GM19452 (cell line): Measurements from ENCODE around the gene ROPN1.
"Not testable (repeated sequence)": the region's sequence is repeated elsewhere in the genome, so short reads cannot be mapped to it uniquely, and the experiment has no call there.

Source experiments
- ATAC-seq: cut with Tn5 transposase; IDR thresholded peaks from one replicate; pipeline ENCODE4 v1.9.1; 2021; ENCODE audit not compliant: unreplicated experiment

The ROPN1 gene

DNA sequence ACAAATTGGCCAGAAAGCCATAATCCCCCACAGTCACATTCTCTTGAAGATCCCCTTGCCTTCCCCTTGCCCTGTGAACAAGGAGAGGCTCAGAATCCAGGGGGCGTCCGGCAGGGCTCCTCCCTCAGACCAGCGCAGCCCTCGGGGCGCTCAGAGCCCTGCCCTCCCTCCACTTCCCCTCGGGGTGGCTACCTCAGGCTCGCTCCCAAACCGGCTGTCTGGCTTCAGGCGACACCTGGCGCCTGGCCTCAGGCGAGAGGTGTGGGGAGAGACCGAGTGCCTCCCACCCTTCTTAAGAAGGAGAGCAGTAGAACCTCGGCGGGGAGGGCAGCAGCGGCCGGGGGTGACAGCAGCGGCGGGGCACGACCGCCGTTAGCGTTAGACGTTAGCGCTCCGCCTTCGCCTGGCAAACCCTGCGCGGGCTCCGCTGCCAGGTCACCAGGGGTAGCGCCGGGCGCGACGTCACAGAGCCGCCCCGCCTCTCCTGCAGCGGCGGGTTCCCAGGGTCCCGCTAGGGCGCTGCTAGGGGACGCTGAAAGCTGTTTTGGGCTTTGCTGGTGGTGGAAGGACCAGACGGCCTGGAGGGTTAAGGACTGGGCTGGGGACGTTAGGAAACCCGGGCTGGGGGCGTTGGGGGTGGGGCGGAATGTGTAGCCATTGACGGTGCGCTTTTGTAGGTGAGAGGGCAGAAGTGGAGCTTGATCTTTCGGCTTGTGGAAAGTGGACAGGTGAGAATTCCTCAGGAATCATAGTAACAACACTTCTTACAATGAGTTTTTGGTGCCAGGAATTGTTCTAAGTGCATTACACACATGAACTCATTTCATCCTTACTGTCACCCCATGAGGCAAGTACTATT, at the start of gene ROPN1:
ROPN1 (minus strand) TSS at position 395 of the 859 bp plus-strand sequence. CDS start 11,643 bp downstream, outside the sequence.
- ATAC-seq = not testable (repeated sequence)

DNA sequence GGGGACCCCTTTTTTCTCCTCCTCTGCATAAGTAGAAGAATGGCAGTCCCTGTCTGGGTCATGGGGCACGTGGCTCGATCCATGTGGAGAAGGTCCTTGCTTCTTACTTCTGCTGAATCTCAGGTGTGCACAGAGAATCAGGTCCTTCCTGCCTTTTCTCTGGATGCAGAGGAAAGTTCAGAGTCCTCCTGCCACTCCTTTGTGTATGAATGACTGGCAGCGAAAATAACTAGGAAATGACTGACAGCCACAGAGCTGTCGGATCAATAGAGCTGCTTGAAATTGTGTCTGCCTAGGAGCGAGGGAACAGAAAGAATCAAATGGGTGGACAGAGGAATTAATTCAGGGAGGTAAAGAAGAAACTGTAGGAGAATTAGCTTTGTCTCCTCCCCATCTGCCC, 49.6 kb upstream of the ROPN1 start:
- no peak for ATAC-seq

DNA sequence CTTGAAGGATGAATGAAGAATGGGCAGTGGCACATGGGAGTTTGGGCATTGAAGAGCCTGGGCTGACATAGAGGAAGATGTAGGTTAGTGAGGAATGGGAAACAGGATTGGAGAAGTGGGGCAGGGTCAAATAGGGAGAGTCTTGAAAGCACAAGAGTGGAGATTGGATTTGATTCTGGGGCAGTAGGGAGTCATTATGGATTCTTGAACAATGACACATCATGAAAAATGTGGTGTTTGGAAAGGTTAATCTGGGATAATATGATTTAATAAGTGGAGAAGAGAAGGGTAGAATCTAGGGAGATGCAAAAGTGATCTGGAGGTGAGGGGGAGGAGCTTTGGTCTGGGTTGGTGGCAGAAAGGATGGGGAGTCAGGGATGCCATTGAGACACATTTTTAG, 45.4 kb upstream of the ROPN1 start:
- no peak for ATAC-seq

DNA sequence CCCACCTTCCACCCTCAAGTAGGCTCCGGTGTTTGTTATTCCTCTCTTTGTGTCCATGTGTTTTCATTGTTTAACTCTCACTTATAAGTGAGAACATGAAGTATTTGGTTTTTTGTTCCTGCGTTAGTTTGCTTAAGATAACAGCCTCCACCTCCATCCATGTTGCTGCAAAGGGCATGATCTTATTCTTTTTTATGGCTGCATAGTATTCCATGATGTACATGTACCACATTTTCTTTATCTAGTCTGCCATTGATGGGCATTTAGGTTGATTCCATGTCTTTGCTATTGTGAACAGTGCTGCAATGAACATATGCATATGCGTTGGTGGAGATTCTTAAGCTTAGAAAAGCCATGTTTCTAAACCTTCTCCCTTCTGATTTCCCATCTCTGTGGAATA, 44.3 kb upstream of the ROPN1 start:
- not testable (repeated sequence) for ATAC-seq

DNA sequence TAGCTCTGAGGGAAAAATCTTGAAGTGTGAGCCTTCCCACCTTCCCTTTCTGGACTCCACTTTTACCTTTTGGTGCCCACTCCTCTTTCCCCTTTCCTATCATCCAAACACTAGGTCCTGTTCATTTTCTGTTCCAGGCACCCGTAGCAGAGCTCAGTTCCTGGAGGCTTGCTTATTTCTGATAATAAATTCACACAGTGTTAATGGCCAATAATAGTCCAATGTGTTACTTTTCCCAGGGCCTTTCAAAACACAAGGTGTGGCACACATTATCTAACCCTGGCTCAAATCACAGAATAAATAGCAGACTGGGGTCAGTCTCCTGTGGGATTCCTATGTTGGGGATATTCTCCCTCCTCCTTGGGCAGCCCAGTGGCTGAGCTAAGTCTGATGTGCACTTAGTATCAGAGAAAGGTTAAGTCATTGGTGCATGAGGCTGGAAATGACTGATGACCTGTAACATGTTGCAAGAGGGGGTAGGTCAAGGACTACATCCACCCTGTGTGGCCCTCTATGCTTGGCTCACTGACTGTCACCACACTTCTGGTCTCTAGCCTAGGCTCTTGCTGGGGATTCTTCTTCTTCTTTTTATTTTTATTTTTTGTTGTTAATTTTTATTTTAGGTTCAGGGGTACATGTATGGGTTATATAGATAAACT, 43.7 kb upstream of the ROPN1 start:
- ATAC-seq = no peak

DNA sequence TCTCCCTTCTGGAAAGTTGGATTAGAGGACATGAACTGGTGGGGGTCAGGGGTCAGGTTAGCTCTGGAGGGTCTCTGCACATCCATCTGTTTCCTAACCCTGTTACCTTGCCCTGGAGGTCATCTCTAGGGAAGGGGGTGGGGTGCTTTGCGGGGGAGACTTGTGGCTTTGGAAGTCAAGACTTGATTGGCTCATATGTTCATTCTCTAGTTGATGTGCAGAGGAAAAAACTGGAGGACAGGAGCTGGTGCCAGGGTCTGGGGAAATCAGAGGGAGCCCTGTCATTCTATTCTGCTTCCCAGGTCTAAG, 42.9 kb upstream of the ROPN1 start:
- ATAC-seq = no peak

DNA sequence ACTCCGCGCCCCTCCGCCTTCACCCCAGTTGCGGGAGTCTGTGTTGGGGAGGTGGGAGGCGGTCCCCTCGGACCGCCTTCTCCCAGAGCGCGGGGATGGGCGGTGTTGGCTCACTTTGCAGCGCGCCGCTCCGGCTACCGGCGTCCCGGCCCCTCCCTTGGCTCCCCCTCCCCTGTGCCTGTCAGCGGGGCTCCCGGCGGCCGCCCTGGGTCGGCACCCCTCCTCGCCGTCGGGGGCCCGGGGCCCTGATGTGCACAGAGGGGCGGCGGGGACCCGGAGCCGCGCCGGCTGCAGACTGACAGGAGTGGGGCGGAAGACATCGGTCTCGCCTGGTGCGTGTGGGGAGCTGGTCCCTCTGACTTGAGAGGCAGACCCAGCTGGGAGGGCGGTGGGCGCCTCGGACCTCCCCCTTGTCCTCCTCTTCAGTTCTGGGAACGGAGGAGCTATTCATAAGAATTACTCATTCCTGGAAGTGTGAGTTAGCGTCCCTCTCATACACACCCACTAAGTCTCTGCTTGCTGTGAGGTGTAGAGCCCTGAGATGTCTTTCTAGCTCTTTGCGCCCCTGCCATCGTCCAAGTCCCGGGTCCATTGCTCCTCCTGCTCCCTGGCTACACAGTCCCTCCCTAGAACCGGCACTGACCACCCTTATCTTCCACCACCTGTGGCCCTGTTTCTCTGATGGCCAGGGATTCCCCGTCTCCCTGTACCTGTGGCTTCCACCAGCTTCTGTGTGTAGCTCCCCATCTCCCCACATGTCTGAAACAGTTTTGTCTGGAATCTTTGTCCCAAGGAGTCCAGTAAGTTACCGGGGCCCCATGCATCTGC, 42.3 kb upstream of the ROPN1 start:
- ATAC-seq = no peak

DNA sequence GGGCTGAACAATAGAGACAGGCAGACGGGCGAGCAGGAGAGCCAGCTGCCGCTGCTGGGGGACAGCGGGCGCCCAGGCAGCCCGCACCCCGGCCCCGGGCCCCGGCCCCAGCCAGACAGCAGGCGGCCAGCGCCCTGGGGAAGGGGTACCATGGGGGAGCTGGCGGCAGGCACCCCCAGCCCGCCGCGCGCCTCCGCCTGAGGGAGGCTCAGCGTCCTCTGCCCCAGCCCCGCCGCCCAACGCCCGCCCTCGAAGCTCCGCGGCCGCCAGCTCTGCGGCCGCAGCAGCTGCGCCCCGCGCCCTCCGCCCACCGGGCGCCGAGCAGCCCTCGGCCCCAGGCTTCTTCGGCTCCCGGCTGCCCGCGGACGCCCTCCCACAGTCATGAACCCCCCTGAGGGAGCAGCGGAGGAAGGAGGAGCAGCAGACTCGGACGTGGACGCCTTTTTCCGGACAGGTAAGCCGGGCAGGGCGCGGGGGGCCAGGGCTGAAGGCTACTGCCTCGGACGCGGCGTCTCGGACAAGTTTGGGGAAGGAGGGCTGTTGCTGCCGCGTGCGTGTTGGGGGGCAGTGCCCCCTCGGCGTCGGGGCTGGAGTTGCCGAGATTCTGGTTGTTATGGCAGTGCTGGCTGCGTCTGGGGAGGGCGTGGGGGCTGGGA, 41.6 kb upstream of the ROPN1 start, which contains the start of gene KALRN:
KALRN (plus strand) TSS at position 10 of the 656 bp plus-strand sequence.
- ATAC-seq = peak; percentile 30

DNA sequence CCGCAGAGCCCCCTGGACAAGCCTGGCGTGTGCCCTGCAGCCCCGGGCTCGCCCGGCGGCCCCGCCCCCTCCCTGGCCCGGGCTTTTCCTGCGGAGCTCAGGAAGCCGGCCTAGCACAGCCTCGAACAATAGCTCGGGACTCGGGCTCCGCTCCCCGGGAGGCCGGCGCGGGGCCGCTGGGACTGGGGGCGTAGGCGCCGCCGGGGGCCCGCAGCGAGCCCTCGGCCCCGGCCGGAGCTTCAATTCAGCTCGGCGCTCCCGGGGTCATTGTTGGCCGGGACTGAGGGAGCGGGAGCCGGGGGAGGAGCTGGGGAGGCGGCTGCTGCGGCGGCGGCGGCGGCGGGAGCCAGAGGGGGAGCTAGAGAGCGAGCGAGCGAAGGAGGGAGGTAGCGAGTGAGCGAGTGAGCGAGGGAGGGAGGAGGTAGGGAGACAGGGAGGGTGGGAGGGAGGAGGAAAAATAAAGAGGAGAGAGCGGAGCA, 41.0 kb upstream of the ROPN1 start:
- peak; percentile 84 for ATAC-seq

DNA sequence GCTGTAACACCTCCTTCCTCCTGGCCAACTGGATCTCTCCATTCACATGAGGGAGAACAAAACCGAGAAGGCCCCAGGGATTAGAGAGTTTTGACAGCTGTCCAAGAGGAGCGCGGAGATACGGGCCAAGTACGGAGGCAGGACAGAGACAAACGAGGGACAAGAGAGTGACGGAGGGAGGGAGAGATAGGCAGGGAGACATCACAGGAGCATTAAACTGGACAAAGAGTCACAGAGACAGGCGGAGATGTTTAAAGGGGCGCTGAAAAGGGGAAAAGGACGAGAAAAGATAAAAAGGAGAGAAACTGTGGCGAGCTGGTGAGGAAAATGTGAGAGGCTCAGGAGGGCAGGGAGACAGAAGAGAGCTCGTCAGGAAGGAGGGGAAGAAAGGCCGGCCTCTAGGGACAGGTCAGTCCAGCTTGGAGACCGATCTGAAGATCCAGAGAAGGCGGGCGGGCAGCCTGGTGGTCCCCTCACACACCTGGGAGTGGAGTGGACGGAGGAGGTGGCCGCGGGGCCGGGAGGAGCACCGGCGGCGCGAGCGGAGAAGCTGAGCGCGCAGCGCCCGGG, 40.5 kb upstream of the ROPN1 start:
- no peak for ATAC-seq

DNA sequence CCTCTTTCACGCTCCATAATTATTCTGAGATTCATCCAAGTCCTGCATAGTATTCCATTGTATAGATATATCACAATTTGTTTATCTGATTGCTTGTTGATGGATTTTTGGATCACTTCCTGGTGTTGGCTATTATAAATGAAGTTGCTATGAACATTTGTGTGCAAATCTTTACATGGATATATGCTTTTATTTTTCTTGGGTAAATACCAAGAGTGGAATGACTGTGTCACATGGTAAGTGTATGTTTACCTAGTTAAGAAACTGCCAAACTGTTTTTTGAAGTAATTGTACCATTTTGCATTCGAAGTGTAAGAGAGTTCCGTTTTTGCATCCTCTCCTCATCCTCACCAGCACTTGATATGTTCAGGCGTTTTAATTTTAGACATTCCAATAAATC, 34.6 kb upstream of the ROPN1 start:
- ATAC-seq = no peak

DNA sequence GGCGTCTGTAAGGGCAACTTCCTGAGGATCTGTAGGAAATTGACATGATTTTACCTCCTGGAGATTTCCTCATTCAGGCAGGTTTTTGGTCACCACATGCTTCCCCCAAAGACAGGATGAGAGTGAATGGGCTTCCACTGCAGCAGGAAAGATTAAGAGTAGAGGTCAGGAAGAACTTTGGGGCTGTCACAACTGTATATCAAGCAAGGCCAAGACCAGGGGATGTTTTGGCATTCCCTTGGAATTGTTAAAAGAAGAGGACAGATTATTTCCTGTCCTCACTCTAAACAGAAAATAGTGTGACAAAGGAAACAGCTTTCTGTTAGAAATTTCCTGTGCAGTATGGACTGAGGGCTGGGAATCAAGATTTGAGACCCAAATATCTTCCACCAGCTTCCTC, 31.6 kb upstream of the ROPN1 start:
- ATAC-seq = not testable (repeated sequence)

DNA sequence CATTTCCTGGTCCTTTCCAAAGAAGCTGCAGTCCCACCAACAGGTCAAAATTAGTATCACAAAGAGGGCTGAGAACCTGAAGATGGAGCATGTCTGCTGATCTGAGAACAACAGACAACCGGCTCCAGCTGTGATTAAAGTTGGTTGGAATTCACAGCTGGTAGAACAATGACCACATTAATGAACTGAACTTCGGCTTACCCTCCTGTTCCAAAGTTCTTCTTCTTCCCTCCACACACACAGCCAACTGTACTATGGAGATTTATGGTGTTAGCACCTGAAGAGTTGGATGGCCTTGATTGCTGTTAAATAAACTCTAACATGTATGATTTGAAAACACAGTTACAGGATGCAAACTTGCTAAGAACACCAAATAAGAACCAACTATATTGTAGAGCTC, 27.4 kb upstream of the ROPN1 start:
- no peak for ATAC-seq

DNA sequence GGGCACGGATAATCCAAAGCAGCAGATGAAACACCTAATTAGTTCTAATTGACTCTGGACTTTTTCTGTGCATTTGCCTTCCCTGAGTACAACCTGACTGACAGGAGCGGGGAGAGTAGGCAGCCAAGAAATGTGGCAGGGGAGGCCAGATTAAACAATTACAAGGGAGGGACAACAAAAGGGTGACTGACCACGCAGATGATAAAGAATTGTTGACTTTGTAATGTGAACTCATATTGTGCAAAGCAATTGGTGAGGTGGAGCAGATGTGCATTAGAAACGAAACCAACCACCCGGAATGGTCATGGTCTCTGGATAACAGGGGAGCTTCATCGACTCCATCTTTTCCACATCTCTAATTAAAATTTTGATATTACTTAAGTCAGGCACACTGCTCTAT, 25.6 kb upstream of the ROPN1 start:
- ATAC-seq = not testable (repeated sequence)

DNA sequence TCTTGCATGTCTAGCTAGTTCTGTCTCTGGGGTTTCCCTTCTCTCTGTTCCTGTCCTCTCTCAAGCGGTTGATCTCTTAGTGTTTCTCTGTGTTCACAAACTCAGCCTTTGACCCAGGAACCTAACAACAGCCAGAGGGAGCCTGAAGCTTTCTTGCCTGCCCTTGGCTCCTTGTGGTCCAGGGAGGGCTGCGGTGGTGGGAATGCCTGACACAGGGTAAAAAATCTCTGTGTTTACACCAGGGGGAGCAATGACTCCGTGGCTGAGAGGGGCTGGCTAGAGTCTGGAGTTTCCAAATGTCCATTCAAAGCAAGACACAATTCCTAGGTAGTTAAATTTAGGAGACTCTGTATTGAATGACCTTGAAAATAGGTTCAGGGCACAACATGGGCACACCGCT, 24.6 kb upstream of the ROPN1 start:
- not testable (repeated sequence) for ATAC-seq

DNA sequence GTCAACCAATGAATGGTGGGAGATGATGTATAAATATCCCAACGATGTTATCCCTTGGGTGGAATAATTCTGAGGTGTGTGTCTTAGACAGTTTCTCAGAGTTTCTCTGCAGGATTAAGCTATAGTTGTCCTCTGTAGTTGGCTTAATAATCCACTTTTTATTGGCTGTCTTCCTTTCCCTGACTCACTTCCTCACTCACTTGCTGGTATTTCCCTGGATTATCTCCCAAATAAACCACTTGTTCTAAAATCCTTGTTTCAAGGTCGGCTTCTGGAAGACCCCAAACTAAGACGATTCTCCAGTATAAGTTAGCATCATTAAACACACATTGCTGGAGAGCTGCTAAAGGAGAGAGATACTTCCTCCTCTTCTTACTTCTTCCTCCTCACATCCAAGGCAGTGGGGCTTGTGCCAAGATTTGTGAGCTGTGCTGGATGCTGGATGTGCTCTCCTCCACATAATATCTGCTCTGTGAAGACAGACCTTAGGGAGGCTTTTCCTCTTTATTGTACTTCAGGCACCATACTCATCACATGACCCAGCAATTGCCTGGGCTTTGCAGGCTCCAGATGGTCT, 22.5 kb upstream of the ROPN1 start:
- no peak for ATAC-seq

DNA sequence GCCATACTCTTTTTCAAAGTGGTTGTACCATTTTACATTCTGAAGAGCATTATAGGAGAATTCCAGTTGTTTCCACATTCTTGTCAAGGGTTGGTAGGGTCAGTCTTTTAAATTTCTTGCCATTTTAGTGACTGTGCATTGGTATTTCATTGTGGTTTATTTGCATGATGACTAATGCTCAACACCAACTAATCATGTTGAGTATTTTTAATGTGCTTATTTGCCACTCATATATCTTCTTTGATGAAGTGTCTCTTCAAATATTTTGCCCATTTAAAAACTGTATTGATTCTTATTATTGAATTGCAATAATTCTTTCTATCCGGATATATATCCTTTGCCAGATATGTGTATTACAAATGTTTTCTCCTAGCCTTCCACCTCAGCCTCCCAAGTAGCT, 16.4 kb upstream of the ROPN1 start:
- not testable (repeated sequence) for ATAC-seq

DNA sequence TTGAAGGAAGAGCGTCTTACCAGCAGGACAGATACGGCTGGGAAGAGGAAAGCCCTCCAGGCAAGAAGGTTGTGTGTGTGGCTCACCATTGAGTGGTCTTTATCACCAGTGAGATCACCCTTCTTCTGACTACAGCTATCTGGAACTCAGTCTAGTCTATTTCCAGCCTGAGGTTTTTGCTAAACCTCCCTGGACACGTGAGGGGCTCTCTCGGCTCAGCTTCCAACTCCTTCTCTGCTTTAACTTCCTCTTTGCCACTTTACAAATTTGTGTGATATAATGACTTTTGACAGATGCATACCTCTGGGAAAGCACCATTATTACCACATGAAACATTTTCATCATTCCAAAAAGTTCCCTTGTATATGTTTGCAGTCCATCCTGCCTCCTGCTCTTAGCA, 15.3 kb upstream of the ROPN1 start:
- no peak for ATAC-seq

DNA sequence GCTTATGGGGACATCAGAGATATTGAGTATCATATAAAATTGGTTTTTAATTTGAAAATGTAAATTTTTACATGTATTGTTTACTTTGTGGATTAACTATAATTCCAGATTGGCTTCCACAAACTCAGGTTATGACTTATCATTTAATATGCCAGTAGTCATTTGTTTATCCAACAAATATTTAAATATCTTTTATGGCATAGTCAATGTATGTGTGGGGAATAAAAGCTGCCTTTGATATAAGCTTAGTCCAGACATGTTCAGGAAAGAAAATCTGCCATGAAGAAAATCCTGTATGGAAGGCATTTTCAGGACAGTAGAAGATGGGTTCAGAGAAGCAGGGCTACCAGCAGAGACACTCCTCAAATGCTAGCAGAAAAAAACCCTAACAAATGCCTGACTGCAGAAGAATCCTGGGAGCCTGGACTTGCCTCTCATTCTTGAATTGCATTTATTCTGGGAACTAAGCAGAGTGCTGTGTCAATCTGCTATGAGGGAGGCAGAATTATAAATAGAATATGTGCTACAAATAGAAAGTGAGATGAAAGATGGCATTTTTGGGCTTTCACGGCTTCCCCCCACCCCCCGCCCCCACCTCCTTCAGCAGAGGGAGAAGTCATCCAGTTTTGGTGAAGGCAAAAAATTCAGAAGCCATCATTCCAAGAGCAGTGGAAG, 10.6 kb upstream of the ROPN1 start:
- ATAC-seq = not testable (repeated sequence)

DNA sequence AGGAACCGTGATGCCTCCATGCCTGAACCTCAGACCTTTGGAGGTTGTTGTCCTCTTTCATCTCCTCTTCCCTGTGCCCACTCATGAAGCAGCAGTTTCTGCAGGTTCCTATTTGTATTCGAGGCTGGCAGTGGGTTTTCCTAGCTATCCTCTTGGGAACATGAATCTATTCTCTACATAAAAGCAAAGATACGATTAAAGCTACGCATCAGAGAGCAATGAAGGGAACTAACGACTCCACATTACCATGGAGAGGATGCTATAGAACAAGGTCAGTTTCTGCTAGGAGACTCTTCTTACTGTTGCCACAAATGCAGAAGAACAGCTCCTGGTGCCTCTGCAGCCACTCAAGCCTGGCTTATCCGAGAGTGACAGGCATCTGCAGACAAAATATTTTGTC, 9.4 kb upstream of the ROPN1 start:
- ATAC-seq = not testable (repeated sequence)
